NT2/D1 (cell line): ENCODE results near the gene ABCG1.

ENCODE experiments used
- DNase-seq: peaks from one replicate; pipeline ENCODE4 v3.0.0-alpha.2; 2011; ENCODE audit warnings: low read depth, low spot score
- H3K27me3 ChIP-seq: 2 replicates; pipeline ENCODE4 v1.6.0; 2011; ENCODE audit warnings: mild to moderate bottlenecking; ENCODE audit not compliant: insufficient read length, insufficient read depth
- H3K36me3 ChIP-seq: 2 replicates; pipeline ENCODE4 v1.6.1; 2011; ENCODE audit warnings: mild to moderate bottlenecking, low read length, mixed read lengths; ENCODE audit not compliant: insufficient read depth, insufficient read length
- H3K4me1 ChIP-seq: 2 replicates; pipeline ENCODE4 v1.5.1; 2011; ENCODE audit not compliant: insufficient read depth, insufficient read length
- H3K4me3 ChIP-seq: 2 replicates; pipeline ENCODE4 v1.5.1; 2011; ENCODE audit warnings: low read depth; ENCODE audit not compliant: insufficient read length
- H3K9ac ChIP-seq: 2 replicates; pipeline ENCODE4 v1.6.0; 2011; ENCODE audit warnings: low read depth; ENCODE audit not compliant: insufficient read length
- H3K9me3 ChIP-seq: 2 replicates; pipeline ENCODE4 v1.5.1; 2011; ENCODE audit warnings: mild to moderate bottlenecking, low read length; ENCODE audit not compliant: insufficient read depth
- SUZ12 ChIP-seq: IDR thresholded peaks from 2 replicates; pipeline ENCODE4 v1.6.1; 2011; ENCODE audit not compliant: insufficient read length, insufficient read depth; ENCODE audit errors: extremely low read depth
- YY1 ChIP-seq: IDR thresholded peaks from 2 replicates; pipeline ENCODE4 v1.6.1; 2011; ENCODE audit not compliant: insufficient read length, insufficient read depth
- ZNF274 ChIP-seq: IDR thresholded peaks from 2 replicates; pipeline ENCODE4 v1.6.1; 2011; ENCODE audit warnings: mild to moderate bottlenecking, low read depth, low read length

The ABCG1 gene

GRCh38 chr21:42332557-42333317, 113.8 kb downstream of the ABCG1 start:
- H3K4me1 ChIP-seq, result no peaks in the 10 kb centered on the region
- peaks cover 38% of the 10 kb centered on the region for H3K9me3 ChIP-seq
- H3K4me3 ChIP-seq, result no peak overlapping the region
- H3K36me3 ChIP-seq, result no peaks in the 10 kb centered on the region
- no peaks in the 10 kb centered on the region for H3K27me3 ChIP-seq
- no peak overlapping the region for H3K9ac ChIP-seq
- no peak for TF ChIP-seq SUZ12
- no peak for TF ChIP-seq YY1
- TF ChIP-seq ZNF274, result no peak
- no peak for DNase-seq

GRCh38 chr21:42336054-42336453, 117.1 kb downstream of the ABCG1 start:
- peaks cover 6% of the 10 kb centered on the region for H3K4me1 ChIP-seq
- no peaks in the 10 kb centered on the region for H3K36me3 ChIP-seq
- peak overlapping the region; percentile 23 for H3K9ac ChIP-seq
- H3K27me3 ChIP-seq, result no peaks in the 10 kb centered on the region
- TF ChIP-seq YY1, result no peak
- no peak for TF ChIP-seq SUZ12
- TF ChIP-seq ZNF274, result no peak
- DNase-seq, result peak; percentile 90
- peak overlapping the region; percentile 2 for H3K4me3 ChIP-seq
- peaks cover 10% of the 10 kb centered on the region; the same call in 1 of the 2 replicates for H3K9me3 ChIP-seq

DNA sequence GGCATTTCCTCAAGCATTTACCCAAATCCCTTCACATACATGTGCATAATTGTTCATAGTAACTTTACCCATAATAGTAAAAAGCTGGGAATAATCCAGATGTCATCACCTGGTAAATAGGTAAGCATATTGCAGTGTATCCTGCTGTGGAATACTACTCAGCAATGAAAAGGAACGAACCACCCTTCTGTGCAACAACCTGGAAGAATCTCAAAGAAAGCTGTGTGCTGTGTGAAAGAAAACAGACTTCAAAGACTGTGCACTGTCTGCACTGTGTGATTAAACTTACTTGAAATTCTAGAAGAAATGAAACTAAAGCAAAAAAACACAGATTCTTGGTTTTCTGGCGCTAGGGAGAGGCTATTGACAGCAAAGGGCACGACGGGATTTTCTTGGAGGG, 118.3 kb downstream of the ABCG1 start:
- TF ChIP-seq YY1, result no peak
- no peak for TF ChIP-seq SUZ12
- no peak for TF ChIP-seq ZNF274
- H3K4me3 ChIP-seq, result no peak overlapping the region
- H3K27me3 ChIP-seq, result no peaks in the 10 kb centered on the region

GRCh38 chr21:42337830-42338728, 119.1 kb downstream of the ABCG1 start:
- peak; percentile 88 for DNase-seq
- H3K27me3 ChIP-seq, result no peaks in the 10 kb centered on the region
- peak overlapping the region; percentile 51 for H3K9ac ChIP-seq
- no peak overlapping the region for H3K4me3 ChIP-seq
- TF ChIP-seq SUZ12 (no peak), YY1 (no peak), ZNF274 (no peak)
- peaks cover 9% of the 10 kb centered on the region for H3K4me1 ChIP-seq
- no peaks in the 10 kb centered on the region for H3K36me3 ChIP-seq
- H3K9me3 ChIP-seq, result no peaks in the 10 kb centered on the region

More for the DNA sequence above, 118.3 kb downstream of the ABCG1 start:
- H3K36me3 ChIP-seq, result no peaks in the 10 kb centered on the region
- H3K9me3 ChIP-seq, result no peaks in the 10 kb centered on the region
- no peak overlapping the region for H3K9ac ChIP-seq
- DNase-seq, result no peak
- H3K4me1 ChIP-seq, result peaks cover 8% of the 10 kb centered on the region

DNA sequence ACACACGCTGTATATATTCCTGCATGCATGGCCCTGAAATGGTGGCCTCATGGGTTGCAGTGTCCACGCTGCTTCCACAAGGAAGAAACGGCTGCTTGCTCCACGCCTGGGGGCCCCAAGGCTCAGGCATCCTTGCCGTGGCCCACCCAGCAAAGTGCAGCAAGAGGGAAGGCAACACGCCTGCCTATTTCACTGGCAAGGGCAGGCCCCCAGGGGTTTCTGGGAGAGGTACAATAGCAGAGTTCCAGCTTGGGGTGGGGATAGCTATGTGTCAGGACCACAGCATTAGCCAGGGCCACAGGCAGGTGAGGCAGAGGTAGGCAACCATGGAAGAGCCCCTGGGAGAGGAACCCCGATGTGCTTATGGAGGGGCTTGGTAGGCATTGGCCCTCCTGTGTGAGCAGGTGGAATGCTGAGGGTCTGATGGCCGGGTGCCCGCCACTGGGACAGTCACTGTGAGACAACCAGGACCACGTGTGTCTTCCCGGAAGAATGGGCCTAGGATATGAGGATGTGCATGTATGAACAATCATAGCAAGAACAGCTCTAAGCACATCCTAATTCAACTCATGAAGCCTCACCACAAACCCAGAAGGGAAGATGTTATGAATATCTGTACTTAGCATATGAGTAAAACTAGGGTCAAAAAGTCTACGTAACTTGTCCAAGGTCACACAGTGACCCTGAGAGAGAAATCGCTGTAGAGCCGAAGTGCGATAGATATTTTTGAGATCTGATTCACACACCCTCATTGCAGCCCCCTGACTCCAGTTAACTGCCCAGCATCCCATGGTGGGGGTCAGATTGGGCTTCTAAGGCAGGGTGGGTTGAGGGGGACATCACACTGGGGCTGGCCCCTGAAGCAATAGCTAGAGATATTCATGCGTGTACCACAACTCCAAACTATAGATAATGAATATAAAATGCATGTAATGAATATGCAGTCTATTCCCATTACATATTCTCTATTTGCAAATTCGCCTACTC, 120.1 kb downstream of the ABCG1 start:
- DNase-seq, result no peak
- Histone ChIP-seq H3K36me3 (no peaks in the 10 kb centered on the region), H3K9ac (peak overlapping the region; percentile 51), H3K4me1 (peaks cover 9% of the 10 kb centered on the region), H3K4me3 (no peak overlapping the region), H3K27me3 (no peaks in the 10 kb centered on the region), H3K9me3 (no peaks in the 10 kb centered on the region)
- TF ChIP-seq ZNF274 (no peak), SUZ12 (no peak), YY1 (no peak)

GRCh38 chr21:42340187-42341050, 121.5 kb downstream of the ABCG1 start:
- H3K9me3 ChIP-seq, result no peaks in the 10 kb centered on the region
- no peak overlapping the region for H3K4me3 ChIP-seq
- no peak overlapping the region for H3K9ac ChIP-seq
- TF ChIP-seq YY1, result no peak
- DNase-seq, result no peak
- no peaks in the 10 kb centered on the region for H3K27me3 ChIP-seq
- no peaks in the 10 kb centered on the region for H3K36me3 ChIP-seq
- H3K4me1 ChIP-seq, result peaks cover 9% of the 10 kb centered on the region
